Uterus (tissue), 4 donors: ENCODE results near the gene SAMD9. TPM values are rescaled to one million over a fixed set of nuclear protein-coding genes. Genes with fewer than 3 reads are reported as not detected.
"Not testable (repeated sequence)": the region's sequence is repeated elsewhere in the genome, so short reads cannot be mapped to it uniquely, and the experiment has no call there.

Experiments used
- DNase-seq, 2 donors: peaks; one replicate each; pipeline ENCODE4 v3.0.0-alpha.2; 2019 to 2020
- H3K27ac ChIP-seq, 2 donors: fragments of 200-600 bp; sonication (generic); 1 replicate in 1 of 2; 2 replicates in 1 of 2; pipeline ENCODE4 v1.5.1; 2016 to 2018
- H3K27me3 ChIP-seq, 2 donors: fragments of 200-600 bp; sonication (generic); one replicate each; pipeline ENCODE4 v1.5.1; 2018 to 2019; ENCODE audit warnings: control low read depth in 1 of 2
- H3K36me3 ChIP-seq, 2 donors: fragments of 200-600 bp; sonication (generic); one replicate each; pipeline ENCODE4 v1.5.1; 2019; ENCODE audit warnings: control low read depth in 1 of 2
- H3K4me1 ChIP-seq, 2 donors: fragments of 200-600 bp; sonication (generic); one replicate each; pipeline ENCODE4 v1.5.1; 2018 to 2019; ENCODE audit warnings: control low read depth in 1 of 2
- H3K4me3 ChIP-seq, 2 donors: fragments of 200-600 bp; sonication (generic); 1 replicate in 1 of 2; 2 replicates in 1 of 2; pipeline ENCODE4 v1.5.1; 2018 to 2019; ENCODE audit warnings: mild to moderate bottlenecking in 1 of 2
- H3K9me3 ChIP-seq, 2 donors: fragments of 200-600 bp; sonication (generic); one replicate each; pipeline ENCODE4 v1.5.1; 2019; ENCODE audit warnings: control low read depth in 1 of 2
- CTCF ChIP-seq, 4 experiments: fragments of 200-600 bp in 2 of 4; fragments of 450-650 bp in 2 of 4; sonication (generic) in 2 of 4; IDR thresholded peaks; one replicate each; pipeline ENCODE4 v1.5.1; 2016 to 2019; ENCODE audit warnings: antibody characterized with exemption in 4 of 4, mild to moderate bottlenecking in 2 of 4, moderate library complexity in 1 of 4
- POLR2A ChIP-seq, 2 donors: fragments of 450-650 bp; IDR thresholded peaks; one replicate each; pipeline ENCODE4 v1.6.1; 2016; ENCODE audit warnings: antibody characterized with exemption in 2 of 2, mild to moderate bottlenecking in 1 of 2, moderate library complexity in 1 of 2
- intact Hi-C: fragments of 100-400 bp; cut with DNase I; formaldehyde crosslinking; loops from one replicate; pipeline ENCODE4 v1.15.1; 2023; ENCODE audit warnings: low total_unique reads
- total RNA-seq, 4 donors: library from RNA; depleted of rRNA in 3 of 4; stranded (reverse); fragments of >200 nt in 3 of 4; gene quantifications; one replicate each; pipeline versions ENCODE4 v1.1.0 to v1.2.4, GENCODE V29; 2014 to 2023
- donor health status: DM: yes; HTN: yes; CAD: no.

Gene SAMD9
- total RNA-seq, 4 donors from 2014 or later: 11.6 to 26.5 (median 14.2) TPM

- Histone ChIP-seq H3K9me3 (peaks cover 0 to 40% of the 10 kb centered on the region in 2 donors), H3K36me3 (no peaks in the 10 kb centered on the region), H3K27me3 (no peaks in the 10 kb centered on the region), H3K4me3 (no peak overlapping the region), H3K4me1 (no peaks in the 10 kb centered on the region), H3K27ac (no peak overlapping the region)
- TF ChIP-seq POLR2A (IDR thresholded peaks at IDR 0.05) (no peak), CTCF (IDR thresholded peaks at IDR 0.05) (no peak)
- intact Hi-C loops: no loop called here
- no peak for DNase-seq
These were observed 20.4 kb downstream of the SAMD9 start for GRCh38 chr7:93097388-93097787.

- no peak overlapping the region for H3K27ac ChIP-seq
- H3K27me3 ChIP-seq: no peaks in the 10 kb centered on the region
- intact Hi-C loops: no loop called here
- TF ChIP-seq POLR2A (IDR thresholded peaks at IDR 0.05) (no peak), CTCF (IDR thresholded peaks at IDR 0.05) (no peak)
- H3K36me3 ChIP-seq: no peaks in the 10 kb centered on the region
- DNase-seq: no peak
- no peaks in the 10 kb centered on the region for H3K4me1 ChIP-seq
- no peaks in the 10 kb centered on the region for H3K9me3 ChIP-seq
- H3K4me3 ChIP-seq: no peak overlapping the region
These were observed 24.9 kb downstream of the SAMD9 start for GRCh38 chr7:93092757-93093370.

GRCh38 chr7:93073357-93073756 lies 44.4 kb downstream of the SAMD9 start:
- intact Hi-C loops, H3K36me3 ChIP-seq: not testable (repeated sequence)

GRCh38 chr7:93062599-93062998 lies 55.2 kb downstream of the SAMD9 start:
- intact Hi-C loops: no loop called here
- H3K9me3 ChIP-seq: no peaks in the 10 kb centered on the region
- H3K27me3 ChIP-seq: no peaks in the 10 kb centered on the region
- H3K27ac ChIP-seq: no peak overlapping the region
- H3K4me1 ChIP-seq: no peaks in the 10 kb centered on the region
- DNase-seq: no peak
- no peak for TF ChIP-seq CTCF (IDR thresholded peaks at IDR 0.05)
- no peak for TF ChIP-seq POLR2A (IDR thresholded peaks at IDR 0.05)
- no peaks in the 10 kb centered on the region for H3K36me3 ChIP-seq
- no peak overlapping the region for H3K4me3 ChIP-seq

More at GRCh38 chr7:93073357-93073756, 44.4 kb downstream of the SAMD9 start:
- not testable (repeated sequence) for H3K9me3 ChIP-seq, DNase-seq, H3K27me3 ChIP-seq, H3K4me3 ChIP-seq, H3K4me1 ChIP-seq, H3K27ac ChIP-seq

- Histone ChIP-seq H3K27me3 (no peaks in the 10 kb centered on the region), H3K4me1 (no peaks in the 10 kb centered on the region), H3K9me3 (no peaks in the 10 kb centered on the region), H3K36me3 (no peaks in the 10 kb centered on the region), H3K27ac (no peak overlapping the region), H3K4me3 (no peak overlapping the region)
- DNase-seq: no peak
- TF ChIP-seq POLR2A (IDR thresholded peaks at IDR 0.05) (no peak), CTCF (IDR thresholded peaks at IDR 0.05) (no peak)
- intact Hi-C loops: no loop called here
These were observed 56.9 kb downstream of the SAMD9 start for GRCh38 chr7:93060865-93061264.

- no peak overlapping the region for H3K27ac ChIP-seq
- H3K4me1 ChIP-seq: no peaks in the 10 kb centered on the region
- H3K36me3 ChIP-seq: no peaks in the 10 kb centered on the region
- no peak for TF ChIP-seq CTCF (IDR thresholded peaks at IDR 0.05)
- TF ChIP-seq POLR2A (IDR thresholded peaks at IDR 0.05): no peak
- H3K4me3 ChIP-seq: no peak overlapping the region
- H3K9me3 ChIP-seq: no peaks in the 10 kb centered on the region
- no peaks in the 10 kb centered on the region for H3K27me3 ChIP-seq
- no peak for DNase-seq
- intact Hi-C loops: no loop called here
These were observed 57.8 kb downstream of the SAMD9 start for GRCh38 chr7:93060025-93060424.

GRCh38 chr7:93056621-93057020 lies 61.2 kb downstream of the SAMD9 start:
- H3K27ac ChIP-seq, H3K4me1 ChIP-seq, H3K36me3 ChIP-seq, H3K4me3 ChIP-seq, DNase-seq, H3K9me3 ChIP-seq, H3K27me3 ChIP-seq: not testable (repeated sequence)
- intact Hi-C loops: loop anchor here (10.0 kb wide), 1 partner anchor 442 kb away; no protein-coding TSS in a partner anchor
